A673 (cell line): ENCODE measurements around the gene SLC9A5. TPM values are rescaled to one million over a fixed set of nuclear protein-coding genes. Genes with fewer than 3 reads are reported as not detected.

Experiments used
- BruUV-seq: library from RNA; stranded (reverse); fragments of 400-500 nt; replicated peaks from 2 replicates; lab custom pipeline; 2021; lab: Mats Ljungman, UMichigan
- CTCF ChIA-PET: fragments of 300-600 bp; sonication (Branson Sonifier 250); formaldehyde crosslinking; loops from one replicate; lab custom pipeline; 2022; ENCODE audit warnings: antibody characterized with exemption; lab: Charles Lee
- POLR2A ChIA-PET: fragments of 300-600 bp; sonication (Branson Sonifier 250); formaldehyde crosslinking; loops from one replicate; lab custom pipeline; 2022; ENCODE audit warnings: antibody characterized with exemption; ENCODE audit not compliant: low non-redundant PET; lab: Charles Lee
- DNase-seq: peaks from one replicate; pipeline ENCODE4 v3.0.0-alpha.2; 2015; ENCODE audit warnings: low spot score
- H3K27ac ChIP-seq: fragments of 200-600 bp; sonication (generic); 2 replicates; pipeline ENCODE4 v1.5.1; 2016; ENCODE audit warnings: mixed run types, low read depth, mild to moderate bottlenecking, mixed read lengths, antibody characterized with exemption, low read length; ENCODE audit not compliant: poor library complexity, severe bottlenecking
- H3K27me3 ChIP-seq: fragments of 200-600 bp; sonication (generic); replicated peaks from 2 replicates; pipeline ENCODE4 v1.6.1; 2017; ENCODE audit warnings: mixed run types, low read depth, mild to moderate bottlenecking, mixed read lengths, antibody characterized with exemption, low read length; ENCODE audit not compliant: insufficient read depth, poor library complexity
- H3K36me3 ChIP-seq: fragments of 200-600 bp; sonication (generic); 2 replicates; pipeline ENCODE4 v1.6.1; 2016; ENCODE audit warnings: mixed run types, mild to moderate bottlenecking, mixed read lengths, antibody characterized with exemption, low read length; ENCODE audit not compliant: insufficient read depth, poor library complexity, severe bottlenecking
- H3K4me1 ChIP-seq: fragments of 200-600 bp; sonication (generic); 2 replicates; pipeline ENCODE4 v1.6.1; 2017; ENCODE audit warnings: mixed run types, mild to moderate bottlenecking, mixed read lengths, antibody characterized with exemption, low read length; ENCODE audit not compliant: insufficient read depth, poor library complexity, severe bottlenecking
- H3K4me3 ChIP-seq: fragments of 200-600 bp; sonication (generic); 2 replicates; pipeline ENCODE4 v1.5.1; 2016; ENCODE audit warnings: low read depth, mixed run types, mild to moderate bottlenecking, mixed read lengths, low read length; ENCODE audit not compliant: poor library complexity, severe bottlenecking
- H3K9me3 ChIP-seq: fragments of 200-600 bp; sonication (generic); 2 replicates; pipeline ENCODE4 v1.6.1; 2016; ENCODE audit warnings: mixed run types, low read depth, mild to moderate bottlenecking, mixed read lengths, antibody characterized with exemption, low read length; ENCODE audit not compliant: poor library complexity, severe bottlenecking
- CTCF ChIP-seq: fragments of 300-800, 200-600 bp; sonication (generic); conservative IDR thresholded peaks from 2 replicates; pipeline ENCODE4 v1.5.1; 2017; ENCODE audit warnings: low read depth, mild to moderate bottlenecking, antibody characterized with exemption, low read length, moderate library complexity, mixed read lengths
- EZH2 ChIP-seq: fragments of 200-600 bp; sonication (generic); IDR thresholded peaks from 2 replicates; pipeline ENCODE4 v1.6.1; 2017; ENCODE audit warnings: borderline replicate concordance, low read depth, mild to moderate bottlenecking, mixed read lengths, antibody characterized with exemption, low read length; ENCODE audit not compliant: poor library complexity, severe bottlenecking
- intact Hi-C: fragments of 100-400 bp; cut with micrococcal nuclease; formaldehyde crosslinking; loops from one replicate; pipeline ENCODE4 v1.10.0; 2022; ENCODE audit not compliant: unreplicated experiment
- total RNA-seq: library from RNA; stranded (reverse); gene quantifications from 2 replicates; pipeline ENCODE4 v1.2.3, GENCODE V29; 2021

The SLC9A5 gene
- total RNA-seq, 1 experiment from 2014 or later, result 2.4 TPM

- ChIA-PET POLR2A (interaction anchor here (0.5 kb wide), 1 partner anchor 15 kb away, joined by 4 read pairs; no protein-coding TSS in a partner anchor), CTCF (interaction anchor here (0.6 kb wide), 1 partner anchor 141 kb away, joined by 10 read pairs; no protein-coding TSS in a partner anchor)
- intact Hi-C loops, result no loop called here
- Histone ChIP-seq H3K9me3 (no peaks in the 10 kb centered on the region), H3K27me3 (no peaks in the 10 kb centered on the region), H3K4me1 (peaks cover 56% of the 10 kb centered on the region), H3K36me3 (no peaks in the 10 kb centered on the region), H3K27ac (peak overlapping the region; percentile 79), H3K4me3 (peak overlapping the region; percentile 90)
- TF ChIP-seq EZH2, result no peak
- TF ChIP-seq CTCF, result no peak
- no TSS peak for BruUV-seq
- DNase-seq, result peak; percentile 57
These were observed 742 bp upstream of the SLC9A5 start for GRCh38 chr16:67248073-67248400.

- TF ChIP-seq CTCF, result no peak
- TF ChIP-seq EZH2, result no peak
- no peak for DNase-seq
- Histone ChIP-seq H3K4me3 (peak overlapping the region; percentile 90), H3K27ac (no peak overlapping the region), H3K4me1 (peaks cover 43% of the 10 kb centered on the region), H3K9me3 (no peaks in the 10 kb centered on the region), H3K27me3 (no peaks in the 10 kb centered on the region), H3K36me3 (no peaks in the 10 kb centered on the region)
- intact Hi-C loops, result no loop called here
- no TSS peak for BruUV-seq
- CTCF ChIA-PET, result interaction anchor here (0.6 kb wide), 1 partner anchor 23 kb away, joined by 3 read pairs; no protein-coding TSS in a partner anchor
- POLR2A ChIA-PET, result interaction anchor here (0.7 kb wide), 1 partner anchor 31 kb away, joined by 3 read pairs; no protein-coding TSS in a partner anchor
These were observed 632 bp downstream of the SLC9A5 start for GRCh38 chr16:67249178-67250044.

GRCh38 chr16:67250045-67250327, 1.2 kb downstream of the SLC9A5 start:
- TF ChIP-seq CTCF (no peak), EZH2 (no peak)
- no peak for DNase-seq
- H3K4me3 ChIP-seq, result no peak overlapping the region
- H3K9me3 ChIP-seq, result no peaks in the 10 kb centered on the region
- intact Hi-C loops, result no loop called here
- no peaks in the 10 kb centered on the region for H3K36me3 ChIP-seq
- peaks cover 37% of the 10 kb centered on the region for H3K4me1 ChIP-seq
- no TSS peak for BruUV-seq
- CTCF ChIA-PET, result interaction anchor here (0.6 kb wide), 1 partner anchor 24 kb away, joined by 3 read pairs; no protein-coding TSS in a partner anchor
- no peak overlapping the region for H3K27ac ChIP-seq
- no peaks in the 10 kb centered on the region for H3K27me3 ChIP-seq
- POLR2A ChIA-PET, result no interaction called here
